Common myeloid progenitor, CD34-positive (primary cell): ENCODE data around the gene PPP1R12B.
"Not testable (repeated sequence)": the region's sequence is repeated elsewhere in the genome, so short reads cannot be mapped to it uniquely, and the experiment has no call there.

Experiments used
- CTCF ChIA-PET: fragments of 350-600 bp; sonication (Branson Sonifier 250); formaldehyde crosslinking; loops from one replicate; lab custom pipeline; 2021; ENCODE audit warnings: antibody characterized with exemption; lab: Charles Lee
- POLR2A ChIA-PET: fragments of 350-600 bp; sonication (Branson Sonifier 250); formaldehyde crosslinking; loops from one replicate; lab custom pipeline; 2021; ENCODE audit warnings: antibody characterized with exemption; lab: Charles Lee
- DNase-seq, 3 donors: peaks; one replicate each; pipeline versions ENCODE4 v3.0.0 to v3.0.0-alpha.2; 2013
- H3K27ac ChIP-seq, 2 experiments: 1 replicate in 1 of 2; 2 replicates in 1 of 2; pipeline ENCODE4 v1.7.0; 2013; ENCODE audit warnings: inconsistent platforms in 2 of 2, low read length in 2 of 2, mild to moderate bottlenecking in 2 of 2, low read depth in 1 of 2, moderate library complexity in 1 of 2; ENCODE audit not compliant: severe bottlenecking in 2 of 2, insufficient read depth in 1 of 2, poor library complexity in 1 of 2
- H3K27me3 ChIP-seq, 5 experiments: replicated peaks in 2 of 5; 1 replicate in 3 of 5; 2 replicates in 2 of 5; pipeline versions ENCODE4 v1.6.1 to v1.7.0; 2013; ENCODE audit warnings: low read length in 4 of 5, mild to moderate bottlenecking in 2 of 5, moderate library complexity in 2 of 5, inconsistent platforms in 1 of 5; ENCODE audit not compliant: insufficient read depth in 5 of 5, control insufficient read depth in 4 of 5
- H3K36me3 ChIP-seq, 4 experiments: 1 replicate in 2 of 4; 2 replicates in 2 of 4; pipeline versions ENCODE4 v1.6.1 to v1.7.0; 2013; ENCODE audit warnings: low read length in 3 of 4, control low read depth in 1 of 4, mild to moderate bottlenecking in 1 of 4; ENCODE audit not compliant: control insufficient read depth in 4 of 4, insufficient read depth in 4 of 4
- H3K4me1 ChIP-seq, 4 experiments: 1 replicate in 3 of 4; 2 replicates in 1 of 4; pipeline versions ENCODE4 v1.6.1 to v1.7.1; 2013; ENCODE audit warnings: low read length in 3 of 4, mild to moderate bottlenecking in 3 of 4, control low read depth in 1 of 4, inconsistent platforms in 1 of 4, moderate library complexity in 1 of 4; ENCODE audit not compliant: control insufficient read depth in 4 of 4, insufficient read depth in 4 of 4; ENCODE audit errors: control extremely low read depth in 1 of 4
- H3K4me3 ChIP-seq, 7 experiments: 1 replicate in 4 of 7; 2 replicates in 3 of 7; pipeline versions ENCODE4 v1.5.1 to v1.7.0; 2013; ENCODE audit warnings: mild to moderate bottlenecking in 7 of 7, low read length in 6 of 7, moderate library complexity in 6 of 7, inconsistent platforms in 2 of 7, low read depth in 2 of 7, control low read depth in 1 of 7; ENCODE audit not compliant: insufficient read depth in 4 of 7, control insufficient read depth in 1 of 7; ENCODE audit errors: extremely low read depth in 1 of 7
- H3K9me3 ChIP-seq, 5 experiments: 1 replicate in 4 of 5; 2 replicates in 1 of 5; pipeline versions ENCODE4 v1.6.1 to v1.7.1; 2013; ENCODE audit warnings: low read length in 4 of 5, mild to moderate bottlenecking in 2 of 5, inconsistent platforms in 1 of 5, low read depth in 1 of 5, moderate library complexity in 1 of 5; ENCODE audit not compliant: control insufficient read depth in 4 of 5, insufficient read depth in 2 of 5; ENCODE audit errors: control extremely low read depth in 1 of 5
- WGBS: methylation state at CpG from one replicate; pipeline ENCODE4 v1.1.5; 2013; ENCODE audit not compliant: insufficient coverage; 5-methylcytosine and 5-hydroxymethylcytosine counted together

Gene PPP1R12B

GRCh38 chr1:202518180-202518579, 169.7 kb downstream of the PPP1R12B start:
- H3K4me3 ChIP-seq, H3K27ac ChIP-seq, H3K4me1 ChIP-seq, H3K27me3 ChIP-seq, CTCF ChIA-PET, POLR2A ChIA-PET, DNase-seq, H3K9me3 ChIP-seq, H3K36me3 ChIP-seq: not testable (repeated sequence)
- no CpG with 5 or more reads among the region's 1 CpG for WGBS

DNA sequence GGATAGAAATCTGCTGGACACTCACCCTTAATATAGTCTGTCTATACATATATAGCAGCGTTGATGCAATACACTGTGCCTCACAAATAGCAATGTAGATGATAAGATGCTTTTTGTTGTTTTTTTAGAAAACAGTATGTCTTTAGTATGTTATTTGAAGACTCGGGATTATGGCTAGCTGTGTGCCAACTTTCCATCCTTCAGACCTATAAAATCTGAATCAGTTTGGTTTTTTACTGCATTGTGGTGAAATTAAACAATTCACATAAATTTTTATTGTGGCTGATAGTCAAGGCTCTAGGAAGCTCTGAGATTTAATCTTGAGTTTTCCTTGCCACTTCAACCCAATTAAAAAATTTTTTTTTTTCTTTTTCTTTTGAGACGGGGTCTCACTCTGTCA, 170.4 kb downstream of the PPP1R12B start:
- H3K27me3 ChIP-seq, H3K36me3 ChIP-seq, H3K4me1 ChIP-seq, H3K4me3 ChIP-seq, H3K9me3 ChIP-seq, DNase-seq, CTCF ChIA-PET, POLR2A ChIA-PET, H3K27ac ChIP-seq: not testable (repeated sequence)
- no CpG with 5 or more reads among the region's 3 CpGs for WGBS

DNA sequence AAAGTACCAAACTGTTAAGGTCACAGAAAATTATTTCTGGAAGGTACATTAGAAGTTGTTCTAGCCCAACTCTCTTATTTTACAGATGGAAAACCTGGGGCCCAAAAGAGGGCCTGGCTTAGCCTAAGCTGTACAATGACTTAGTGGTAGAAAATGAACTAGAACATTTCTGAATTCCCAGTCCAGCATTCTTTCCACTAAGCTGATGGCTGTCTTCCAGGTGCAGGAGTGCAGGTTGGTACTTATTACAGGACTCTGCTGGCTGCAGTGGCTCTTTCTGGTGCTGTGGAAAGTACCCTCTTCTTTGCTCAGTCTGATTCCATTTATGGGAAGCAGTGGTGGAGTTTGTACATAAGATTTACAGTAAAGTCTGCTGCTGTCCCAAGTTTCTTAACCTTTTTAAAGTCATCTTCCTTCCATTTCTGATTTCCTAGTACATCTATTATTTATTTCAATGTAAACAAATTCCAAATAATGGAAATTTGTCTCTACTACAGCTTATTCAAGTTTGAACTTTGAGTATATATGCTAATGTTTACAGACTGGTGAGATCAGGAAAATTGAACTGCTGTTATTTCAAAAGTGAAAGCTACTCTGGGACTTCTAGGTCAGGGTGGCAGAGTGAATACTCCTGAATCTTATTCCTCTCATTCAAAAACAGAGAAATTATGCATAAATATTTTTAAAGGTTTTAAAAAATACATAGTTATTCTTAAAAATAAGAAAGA, 171.8 kb downstream of the PPP1R12B start:
- H3K4me1 ChIP-seq, DNase-seq, H3K4me3 ChIP-seq, H3K36me3 ChIP-seq, POLR2A ChIA-PET, H3K27ac ChIP-seq, H3K27me3 ChIP-seq, H3K9me3 ChIP-seq, CTCF ChIA-PET: not testable (repeated sequence)

DNA sequence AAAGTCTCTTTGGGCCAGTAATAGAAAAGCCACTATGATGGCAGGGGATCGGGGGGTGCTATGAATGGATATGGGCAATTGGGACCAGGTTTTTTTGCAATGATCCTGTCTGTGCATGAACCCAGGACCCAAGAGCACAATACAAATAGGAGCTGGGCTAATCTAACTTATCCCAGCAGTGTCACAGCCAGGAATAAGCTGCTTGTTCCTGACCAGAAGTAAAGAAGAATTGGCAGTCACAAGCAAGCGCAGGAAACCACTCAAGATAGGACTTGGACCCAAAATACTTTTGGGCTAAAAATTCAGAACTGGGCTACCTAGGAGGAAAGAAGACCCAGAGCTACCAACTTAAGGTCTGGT, 172.3 kb downstream of the PPP1R12B start:
- H3K4me1 ChIP-seq, H3K27ac ChIP-seq, H3K9me3 ChIP-seq, DNase-seq, POLR2A ChIA-PET, H3K36me3 ChIP-seq, H3K27me3 ChIP-seq, CTCF ChIA-PET, H3K4me3 ChIP-seq: not testable (repeated sequence)
- WGBS, result 100% methylated on average over 1 of the region's 2 CpGs

DNA sequence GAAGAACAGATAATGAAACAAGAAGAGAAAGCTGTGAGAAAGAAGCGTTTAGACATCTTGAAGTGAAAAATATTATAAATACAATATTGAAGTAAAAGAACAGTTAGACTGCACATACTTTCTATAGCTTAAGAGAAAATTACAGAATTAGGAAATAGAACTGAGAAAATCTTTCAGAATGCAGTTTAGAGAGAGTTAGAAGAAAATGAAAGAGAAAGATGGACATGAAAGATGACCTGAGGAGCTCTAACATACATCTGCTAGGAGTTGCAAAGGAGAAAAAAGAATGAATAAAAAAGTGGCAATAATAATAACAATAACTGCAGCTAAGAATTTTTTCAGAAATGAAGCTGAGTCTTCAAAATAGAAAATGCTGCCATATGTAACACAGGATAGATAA, 173.0 kb downstream of the PPP1R12B start:
- H3K9me3 ChIP-seq, H3K36me3 ChIP-seq, CTCF ChIA-PET, DNase-seq, POLR2A ChIA-PET, H3K27me3 ChIP-seq, H3K4me3 ChIP-seq, H3K4me1 ChIP-seq, H3K27ac ChIP-seq: not testable (repeated sequence)
- WGBS, result no CpG with 5 or more reads among the region's 1 CpG

DNA sequence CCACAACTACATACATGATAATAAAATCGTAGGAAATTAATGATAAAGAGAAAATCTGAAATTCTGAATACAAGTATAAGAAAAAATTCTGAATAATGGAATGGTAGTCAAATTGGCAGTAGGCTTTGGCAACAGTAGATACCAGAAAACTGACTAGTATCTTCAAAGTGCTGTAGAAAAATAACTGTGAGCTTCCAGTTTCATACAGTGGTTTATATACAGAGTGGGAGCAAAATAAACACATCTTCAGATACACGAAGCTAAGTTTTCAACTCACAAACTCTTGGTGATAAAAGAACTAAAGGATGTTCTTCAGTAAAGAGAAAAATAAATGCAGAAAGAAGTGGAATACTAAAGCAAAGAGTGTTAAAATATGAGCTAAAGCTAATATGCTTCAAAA, 173.4 kb downstream of the PPP1R12B start:
- H3K27ac ChIP-seq, result no peak overlapping the region
- no peaks in the 10 kb centered on the region for H3K27me3 ChIP-seq
- POLR2A ChIA-PET, result no interaction called here
- DNase-seq, result no peak
- H3K9me3 ChIP-seq, result no peaks in the 10 kb centered on the region
- no peak overlapping the region for H3K4me3 ChIP-seq
- no CpG with 5 or more reads among the region's 2 CpGs for WGBS
- CTCF ChIA-PET, result no interaction called here
- H3K36me3 ChIP-seq, result no peaks in the 10 kb centered on the region
- no peaks in the 10 kb centered on the region for H3K4me1 ChIP-seq

DNA sequence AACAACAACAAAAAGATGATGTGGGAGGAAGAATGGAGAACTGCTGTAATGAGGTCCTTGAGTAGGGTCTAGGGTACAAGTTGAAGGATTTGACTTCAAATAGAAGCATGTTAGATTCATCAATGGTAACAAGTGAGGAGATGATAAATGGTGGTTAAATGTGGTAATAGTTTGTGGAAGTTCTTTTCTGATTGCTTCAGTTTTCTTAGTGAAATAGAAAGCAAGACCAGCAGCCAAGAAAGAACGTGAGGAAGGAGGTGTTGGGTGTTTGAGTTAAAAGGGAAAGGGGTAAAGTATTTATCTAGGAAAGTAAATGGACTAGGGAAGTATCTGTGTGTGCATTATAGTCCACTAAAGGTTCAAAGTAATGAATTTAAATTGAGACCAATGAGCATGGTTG, 177.6 kb downstream of the PPP1R12B start:
- POLR2A ChIA-PET, H3K4me1 ChIP-seq, H3K27ac ChIP-seq, H3K9me3 ChIP-seq, H3K4me3 ChIP-seq, H3K36me3 ChIP-seq, H3K27me3 ChIP-seq, DNase-seq: not testable (repeated sequence)
- CTCF ChIA-PET, result interaction anchor here (1.7 kb wide), 1 partner anchor 74 kb away, joined by 3 read pairs; no protein-coding TSS in a partner anchor
- 67% methylated on average over 1 of the region's 1 CpG for WGBS
